Skeletal muscle tissue (tissue), 4 donors: ENCODE results near the gene INTS6. TPM values are rescaled to one million over a fixed set of nuclear protein-coding genes. Genes with fewer than 3 reads are reported as not detected.

ENCODE experiments used
- H3K27ac ChIP-seq: one replicate; pipeline ENCODE4 v1.7.0; 2013; ENCODE audit warnings: mild to moderate bottlenecking, low read depth, low read length, inconsistent platforms
- H3K27me3 ChIP-seq, 3 donors: one replicate each; pipeline ENCODE4 v1.7.0; 2013; ENCODE audit warnings: low read length in 3 of 3; ENCODE audit not compliant: control insufficient read depth in 3 of 3, insufficient read depth in 3 of 3
- H3K36me3 ChIP-seq, 3 donors: one replicate each; pipeline ENCODE4 v1.7.0; 2013; ENCODE audit warnings: low read length in 3 of 3; ENCODE audit not compliant: control insufficient read depth in 3 of 3, insufficient read depth in 3 of 3
- H3K4me1 ChIP-seq, 3 donors: one replicate each; pipeline ENCODE4 v1.7.0; 2013; ENCODE audit warnings: low read length in 3 of 3, mild to moderate bottlenecking in 3 of 3; ENCODE audit not compliant: control insufficient read depth in 3 of 3, insufficient read depth in 3 of 3
- H3K4me3 ChIP-seq, 3 donors: one replicate each; pipeline ENCODE4 v1.7.0; 2013; ENCODE audit warnings: low read length in 3 of 3
- H3K9ac ChIP-seq, 3 donors: one replicate each; pipeline ENCODE4 v1.7.0; 2013; ENCODE audit warnings: low read length in 3 of 3, mild to moderate bottlenecking in 3 of 3, moderate library complexity in 2 of 3, low read depth in 1 of 3
- H3K9me3 ChIP-seq, 3 donors: one replicate each; pipeline ENCODE4 v1.7.0; 2013; ENCODE audit warnings: low read length in 3 of 3; ENCODE audit not compliant: control insufficient read depth in 3 of 3
- total RNA-seq: library from RNA; depleted of rRNA; stranded (reverse); fragments of >200 nt; gene quantifications from one replicate; pipeline ENCODE4 v1.2.3, GENCODE V29; 2014
- donor health status: Osteomylitis.

The INTS6 gene
- total RNA-seq, 1 donor from 2014 or later, result 20.4 TPM

- Histone ChIP-seq H3K36me3 (no peaks in the 10 kb centered on the region), H3K27me3 (no peaks in the 10 kb centered on the region), H3K9ac (no peak overlapping the region), H3K9me3 (no peaks in the 10 kb centered on the region), H3K4me1 (no peaks in the 10 kb centered on the region), H3K4me3 (no peak overlapping the region), H3K27ac (no peak overlapping the region)
Measured at GRCh38 chr13:51355217-51355616, 97.6 kb downstream of the INTS6 start.

- Histone ChIP-seq H3K27me3 (no peaks in the 10 kb centered on the region), H3K4me1 (no peaks in the 10 kb centered on the region), H3K27ac (no peak overlapping the region), H3K36me3 (no peaks in the 10 kb centered on the region), H3K4me3 (no peak overlapping the region), H3K9ac (no peak overlapping the region), H3K9me3 (no peaks in the 10 kb centered on the region)
Measured at GRCh38 chr13:51349016-51349415, 103.8 kb downstream of the INTS6 start.

- no peaks in the 10 kb centered on the region for H3K27me3 ChIP-seq
- H3K9me3 ChIP-seq, result no peaks in the 10 kb centered on the region
- no peaks in the 10 kb centered on the region for H3K36me3 ChIP-seq
- no peak overlapping the region for H3K9ac ChIP-seq
- H3K27ac ChIP-seq, result no peak overlapping the region
- no peaks in the 10 kb centered on the region for H3K4me1 ChIP-seq
- no peak overlapping the region for H3K4me3 ChIP-seq
Measured at GRCh38 chr13:51348069-51348967, 104.5 kb downstream of the INTS6 start.

GRCh38 chr13:51347099-51347498, 105.7 kb downstream of the INTS6 start:
- H3K4me3 ChIP-seq, result no peak overlapping the region
- H3K27ac ChIP-seq, result no peak overlapping the region
- no peaks in the 10 kb centered on the region for H3K27me3 ChIP-seq
- no peaks in the 10 kb centered on the region for H3K4me1 ChIP-seq
- no peak overlapping the region for H3K9ac ChIP-seq
- H3K9me3 ChIP-seq, result no peaks in the 10 kb centered on the region
- H3K36me3 ChIP-seq, result no peaks in the 10 kb centered on the region

- H3K9ac ChIP-seq, result no peak overlapping the region
- H3K9me3 ChIP-seq, result no peaks in the 10 kb centered on the region
- no peak overlapping the region for H3K27ac ChIP-seq
- no peaks in the 10 kb centered on the region for H3K36me3 ChIP-seq
- H3K4me1 ChIP-seq, result no peaks in the 10 kb centered on the region
- H3K27me3 ChIP-seq, result no peaks in the 10 kb centered on the region
- H3K4me3 ChIP-seq, result no peak overlapping the region
Measured at GRCh38 chr13:51346397-51346796, 106.4 kb downstream of the INTS6 start.

GRCh38 chr13:51343475-51343874, 109.4 kb downstream of the INTS6 start:
- H3K9ac ChIP-seq, result no peak overlapping the region
- H3K27me3 ChIP-seq, result no peaks in the 10 kb centered on the region
- H3K4me1 ChIP-seq, result no peaks in the 10 kb centered on the region
- H3K36me3 ChIP-seq, result no peaks in the 10 kb centered on the region
- H3K4me3 ChIP-seq, result no peak overlapping the region
- H3K27ac ChIP-seq, result no peak overlapping the region
- H3K9me3 ChIP-seq, result no peaks in the 10 kb centered on the region

- Histone ChIP-seq H3K27ac (no peak overlapping the region), H3K36me3 (no peaks in the 10 kb centered on the region), H3K9me3 (no peaks in the 10 kb centered on the region), H3K9ac (no peak overlapping the region), H3K4me3 (no peak overlapping the region), H3K4me1 (no peaks in the 10 kb centered on the region), H3K27me3 (no peaks in the 10 kb centered on the region)
Measured at GRCh38 chr13:51342706-51343105, 110.1 kb downstream of the INTS6 start.

GRCh38 chr13:51341791-51342190, 111.0 kb downstream of the INTS6 start:
- H3K9ac ChIP-seq, result no peak overlapping the region
- no peak overlapping the region for H3K4me3 ChIP-seq
- H3K27me3 ChIP-seq, result no peaks in the 10 kb centered on the region
- H3K27ac ChIP-seq, result no peak overlapping the region
- H3K36me3 ChIP-seq, result no peaks in the 10 kb centered on the region
- no peaks in the 10 kb centered on the region for H3K9me3 ChIP-seq
- H3K4me1 ChIP-seq, result no peaks in the 10 kb centered on the region

GRCh38 chr13:51341232-51341631, 111.6 kb downstream of the INTS6 start:
- no peak overlapping the region for H3K27ac ChIP-seq
- no peaks in the 10 kb centered on the region for H3K36me3 ChIP-seq
- H3K4me3 ChIP-seq, result no peak overlapping the region
- H3K9ac ChIP-seq, result no peak overlapping the region
- H3K9me3 ChIP-seq, result no peaks in the 10 kb centered on the region
- H3K4me1 ChIP-seq, result no peaks in the 10 kb centered on the region
- no peaks in the 10 kb centered on the region for H3K27me3 ChIP-seq

- H3K27me3 ChIP-seq, result no peaks in the 10 kb centered on the region
- H3K27ac ChIP-seq, result no peak overlapping the region
- H3K9me3 ChIP-seq, result no peaks in the 10 kb centered on the region
- H3K9ac ChIP-seq, result no peak overlapping the region
- no peaks in the 10 kb centered on the region for H3K36me3 ChIP-seq
- no peaks in the 10 kb centered on the region for H3K4me1 ChIP-seq
- H3K4me3 ChIP-seq, result no peak overlapping the region
Measured at GRCh38 chr13:51339952-51340732, 112.7 kb downstream of the INTS6 start.
